Measurements from ENCODE around the gene ZFYVE9.
"Not testable (repeated sequence)": the region's sequence is repeated elsewhere in the genome, so short reads cannot be mapped to it uniquely, and the experiment has no call there.

The ZFYVE9 gene

DNA sequence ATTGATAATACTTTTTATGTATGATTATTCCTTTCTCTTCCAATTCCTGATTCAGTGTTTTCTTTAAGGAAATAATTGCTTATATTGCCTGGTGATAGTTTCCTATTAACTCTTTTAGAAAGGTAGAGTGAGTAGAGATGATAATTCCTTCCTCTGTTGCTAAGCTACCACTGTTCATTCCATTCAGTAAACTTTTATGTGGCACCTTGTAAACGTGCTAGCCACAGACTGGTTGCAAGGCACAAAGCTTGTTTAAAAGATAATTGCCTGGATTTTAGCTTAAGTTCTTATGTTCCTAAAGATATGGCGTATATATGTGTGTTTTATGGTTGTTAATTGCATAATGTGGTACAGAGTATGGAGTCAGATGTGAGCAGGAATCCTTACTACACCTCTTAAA is 3.2 kb downstream of the ZFYVE9 start:
- DNase-seq (ENCODE audit: low spot score), result no peak

DNA sequence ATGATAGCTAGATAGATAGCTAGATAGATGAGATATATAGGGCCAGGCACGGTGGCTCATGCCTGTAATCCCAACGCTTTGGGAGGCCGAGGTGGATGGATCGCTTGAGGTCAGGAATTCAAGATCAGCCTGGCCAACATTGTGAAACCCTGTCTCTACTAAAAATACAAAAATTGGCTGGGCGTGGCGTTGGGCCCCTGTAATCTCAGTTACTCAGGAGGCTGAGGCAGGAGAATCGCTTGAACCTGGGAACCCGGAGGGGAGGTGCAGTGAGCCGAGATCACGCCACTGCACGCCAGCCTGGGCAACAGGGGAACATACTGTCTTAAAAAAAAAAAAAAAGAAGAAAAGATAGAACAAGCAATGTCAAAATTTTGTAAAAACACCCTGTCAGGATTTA is 8.6 kb downstream of the ZFYVE9 start:
- not testable (repeated sequence) for DNase-seq (ENCODE audit: low spot score)

GRCh38 chr1:52150946-52151345 is 9.1 kb downstream of the ZFYVE9 start:
- no peak for DNase-seq (ENCODE audit: low spot score)

- DNase-seq (ENCODE audit: low spot score), result no peak
Measured at GRCh38 chr1:52152572-52152971, 10.7 kb downstream of the ZFYVE9 start.

- DNase-seq (ENCODE audit: low spot score), result no peak
Measured at GRCh38 chr1:52153010-52153409, 11.1 kb downstream of the ZFYVE9 start.

- DNase-seq (ENCODE audit: low spot score), result no peak
Measured at GRCh38 chr1:52153898-52154297, 12.0 kb downstream of the ZFYVE9 start.

GRCh38 chr1:52156460-52156859 is 14.6 kb downstream of the ZFYVE9 start:
- DNase-seq (ENCODE audit: low spot score), result no peak

GRCh38 chr1:52157582-52157981 is 15.7 kb downstream of the ZFYVE9 start:
- DNase-seq (ENCODE audit: low spot score), result no peak

- DNase-seq (ENCODE audit: low spot score), result no peak
Measured at GRCh38 chr1:52158218-52158617, 16.3 kb downstream of the ZFYVE9 start.

GRCh38 chr1:52159033-52159789 is 17.3 kb downstream of the ZFYVE9 start:
- no peak for DNase-seq (ENCODE audit: low spot score)

DNA sequence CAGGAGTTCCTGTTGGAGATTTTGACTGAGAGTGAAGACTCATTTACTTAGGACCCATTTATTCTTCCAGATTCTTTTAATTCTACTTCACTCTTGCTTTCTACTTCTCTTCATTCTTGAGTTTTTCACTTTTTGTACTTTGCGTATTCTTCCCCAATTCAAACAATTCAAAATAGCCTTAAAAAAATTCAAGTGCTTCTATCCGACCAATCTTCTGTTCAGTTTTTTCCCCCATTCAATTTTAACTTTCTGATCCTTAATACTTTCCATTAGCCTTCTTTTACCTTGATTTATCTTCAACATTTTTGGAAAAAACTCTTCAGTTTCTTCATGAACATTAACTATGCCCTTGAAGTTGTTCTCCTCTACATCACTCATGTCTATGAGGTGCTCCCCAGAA is 21.1 kb downstream of the ZFYVE9 start:
- DNase-seq (ENCODE audit: low spot score), result no peak

GRCh38 chr1:52164604-52165003 is 22.7 kb downstream of the ZFYVE9 start:
- DNase-seq (ENCODE audit: low spot score), result no peak

GRCh38 chr1:52166996-52167753 is 25.3 kb downstream of the ZFYVE9 start:
- no peak for DNase-seq (ENCODE audit: low spot score)

DNA sequence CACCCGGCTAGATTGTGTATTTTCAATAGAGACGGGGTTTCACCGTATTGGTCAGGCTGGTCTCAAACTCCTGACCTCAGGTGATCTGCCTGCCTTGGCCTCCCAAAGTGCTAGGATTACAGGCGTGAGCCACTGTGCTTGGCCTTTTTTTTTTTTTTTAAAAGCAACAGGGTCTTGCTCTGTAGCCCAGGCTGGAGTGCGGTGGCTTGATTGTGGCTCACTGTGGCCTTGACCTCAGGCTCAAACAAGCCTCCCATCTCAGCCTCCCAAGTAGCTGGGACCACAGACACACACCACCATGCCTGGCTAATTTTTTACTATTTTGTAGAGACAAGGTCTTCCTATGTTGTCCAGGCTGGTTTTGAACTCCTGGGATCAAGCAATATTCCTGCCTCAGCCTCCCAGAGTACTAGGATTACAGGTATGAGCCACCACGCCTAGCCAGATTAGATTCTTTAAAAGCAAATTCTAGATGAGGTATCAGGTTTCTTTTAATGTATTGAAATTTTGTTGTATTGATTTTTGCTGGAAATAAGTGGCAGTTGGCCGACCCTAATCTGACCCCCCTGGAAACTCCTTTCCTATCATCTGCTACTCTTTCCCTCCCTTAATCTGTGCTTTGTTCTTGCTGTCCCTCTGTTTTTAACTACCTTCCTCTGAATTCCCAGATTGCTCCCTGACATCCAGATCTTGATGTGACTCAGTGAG is 26.6 kb downstream of the ZFYVE9 start:
- DNase-seq (ENCODE audit: low spot score), result no peak

DNA sequence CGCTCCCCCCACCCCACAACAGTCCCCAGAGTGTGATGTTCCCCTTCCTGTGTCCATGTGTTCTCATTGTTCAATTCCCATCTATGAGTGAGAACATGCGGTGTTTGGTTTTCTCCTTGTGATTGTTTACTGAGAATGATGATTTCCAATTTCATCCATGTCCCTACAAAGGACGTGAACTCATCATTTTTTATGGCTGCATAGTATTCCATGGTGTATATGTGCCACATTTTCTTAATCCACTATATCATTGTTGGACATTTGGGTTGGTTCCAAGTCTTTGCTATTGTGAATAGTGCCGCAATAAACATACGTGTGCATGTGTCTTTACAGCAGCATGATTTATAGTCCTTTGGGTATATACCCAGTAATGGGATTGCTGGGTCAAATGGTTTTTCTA is 29.3 kb downstream of the ZFYVE9 start:
- DNase-seq (ENCODE audit: low spot score), result not testable (repeated sequence)

DNA sequence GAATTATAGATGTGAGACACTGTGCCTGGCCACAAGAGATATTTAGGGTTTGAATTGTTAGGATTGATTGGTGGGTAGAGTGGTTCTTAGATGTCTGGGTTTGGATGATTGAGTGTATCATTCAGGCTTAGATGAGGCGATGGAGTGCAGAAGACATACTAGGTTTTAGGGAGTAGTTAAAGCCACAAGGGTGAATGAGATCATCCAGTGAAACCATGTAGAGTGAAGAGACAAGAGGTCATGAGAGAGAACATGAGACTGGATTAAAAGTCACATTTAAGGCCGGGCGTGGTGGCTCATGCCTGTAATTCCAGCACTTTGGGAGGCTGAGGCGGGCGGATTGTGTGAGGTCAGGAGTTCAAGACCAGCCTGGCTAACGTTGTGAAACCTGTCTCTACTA is 37.2 kb downstream of the ZFYVE9 start:
- no peak for DNase-seq (ENCODE audit: low spot score)

- no peak for DNase-seq (ENCODE audit: low spot score)
Measured at GRCh38 chr1:52180176-52180575, 38.3 kb downstream of the ZFYVE9 start.

GRCh38 chr1:52181759-52182158 is 39.9 kb downstream of the ZFYVE9 start:
- DNase-seq (ENCODE audit: low spot score), result not testable (repeated sequence)

GRCh38 chr1:52182328-52182727 is 40.4 kb downstream of the ZFYVE9 start:
- not testable (repeated sequence) for DNase-seq (ENCODE audit: low spot score)

GRCh38 chr1:52182874-52183400 is 41.0 kb downstream of the ZFYVE9 start:
- DNase-seq (ENCODE audit: low spot score), result no peak

- DNase-seq (ENCODE audit: low spot score), result no peak
Measured at GRCh38 chr1:52186449-52186848, 44.6 kb downstream of the ZFYVE9 start.

DNA sequence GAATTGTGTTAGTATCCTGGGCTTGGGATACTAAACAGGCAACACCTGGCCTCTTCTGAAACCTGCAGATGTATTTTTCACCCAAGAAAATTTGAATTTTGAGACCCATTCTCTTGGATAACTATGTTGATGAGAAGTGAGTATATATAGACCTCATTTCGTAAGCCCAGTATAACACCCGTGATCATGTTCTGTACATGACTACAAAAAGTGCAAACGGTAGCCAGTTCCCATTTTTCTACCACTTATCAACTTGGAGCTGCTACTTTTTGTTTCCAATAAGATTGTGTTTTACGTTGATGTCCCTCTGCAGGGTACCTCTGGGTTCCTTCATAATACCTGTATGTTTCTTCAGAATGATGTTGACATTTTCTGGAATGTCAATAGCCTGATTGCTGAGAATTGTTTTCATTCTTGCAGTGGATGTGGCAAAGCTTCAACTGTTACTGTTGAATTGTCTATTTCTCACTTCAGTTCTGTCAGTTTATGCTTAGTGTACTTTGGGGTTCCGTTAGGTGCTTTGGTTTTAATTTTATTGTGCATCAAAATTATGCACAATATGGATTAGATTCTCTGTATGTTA is 48.1 kb downstream of the ZFYVE9 start:
- no peak for DNase-seq (ENCODE audit: low spot score)
